H9 (cell line): ENCODE measurements around the gene AHNAK. TPM values are rescaled to one million over a fixed set of nuclear protein-coding genes. Genes with fewer than 3 reads are reported as not detected.

Experiments
- DNase-seq: peaks from one replicate; pipeline ENCODE4 v3.0.0-alpha.2; 2017
- H2AFZ ChIP-seq: one replicate; pipeline ENCODE4 v1.6.1; 2013; ENCODE audit warnings: mild to moderate bottlenecking, low read length, control low read depth, moderate library complexity
- H2AK5ac ChIP-seq: 2 replicates; pipeline ENCODE4 v1.6.1; 2013; ENCODE audit warnings: low read length, control low read depth, mixed read lengths; ENCODE audit not compliant: insufficient read length
- H2BK120ac ChIP-seq: one replicate; pipeline ENCODE4 v1.6.1; 2013; ENCODE audit warnings: low read depth, mild to moderate bottlenecking, low read length, control low read depth, inconsistent platforms; ENCODE audit not compliant: poor library complexity, severe bottlenecking
- H2BK12ac ChIP-seq: 2 replicates; pipeline ENCODE4 v1.6.1; 2013; ENCODE audit warnings: low read length, control low read depth, mixed read lengths, low read depth; ENCODE audit not compliant: insufficient read length
- H2BK15ac ChIP-seq: 2 replicates; pipeline ENCODE4 v1.6.1; 2013; ENCODE audit warnings: low read depth, low read length, control low read depth
- H2BK20ac ChIP-seq: one replicate; pipeline ENCODE4 v1.6.1; 2013; ENCODE audit warnings: low read depth, mild to moderate bottlenecking, low read length, control low read depth, inconsistent platforms; ENCODE audit not compliant: poor library complexity, severe bottlenecking
- H2BK5ac ChIP-seq: 2 replicates; pipeline ENCODE4 v1.6.1; 2013; ENCODE audit warnings: low read length, control low read depth, mixed read lengths; ENCODE audit not compliant: insufficient read length
- H3K14ac ChIP-seq: 2 replicates; pipeline ENCODE4 v1.6.1; 2013; ENCODE audit warnings: low read length, control low read depth; ENCODE audit not compliant: insufficient read depth
- H3K18ac ChIP-seq: 2 replicates; pipeline ENCODE4 v1.6.1; 2013; ENCODE audit warnings: low read depth, mild to moderate bottlenecking, mixed read lengths, low read length, control low read depth; ENCODE audit not compliant: insufficient read length
- H3K23ac ChIP-seq: 2 replicates; pipeline ENCODE4 v1.6.1; 2013; ENCODE audit warnings: low read length, control low read depth, mixed read lengths, low read depth; ENCODE audit not compliant: insufficient read length
- H3K23me2 ChIP-seq: 2 replicates; pipeline ENCODE4 v1.6.1; 2013; ENCODE audit warnings: low read depth, mild to moderate bottlenecking, mixed read lengths, low read length, control low read depth; ENCODE audit not compliant: insufficient read length, poor library complexity, severe bottlenecking
- H3K27ac ChIP-seq: 2 replicates; pipeline ENCODE4 v1.5.1; 2013; ENCODE audit warnings: low read length, control low read depth, mixed read lengths, low read depth; ENCODE audit not compliant: insufficient read length
- H3K27me3 ChIP-seq: 2 replicates; pipeline ENCODE4 v1.6.1; 2013; ENCODE audit warnings: low read length, control low read depth, inconsistent platforms; ENCODE audit not compliant: insufficient read depth
- H3K4ac ChIP-seq: 2 replicates; pipeline ENCODE4 v1.6.1; 2013; ENCODE audit warnings: low read depth, mild to moderate bottlenecking, control low read depth, inconsistent platforms, low read length, moderate library complexity
- H3K4me1 ChIP-seq: 2 replicates; pipeline ENCODE4 v1.6.1; 2013; ENCODE audit warnings: low read length, control low read depth, inconsistent platforms; ENCODE audit not compliant: insufficient read depth
- H3K4me2 ChIP-seq: 2 replicates; pipeline ENCODE4 v1.6.1; 2013; ENCODE audit warnings: low read length, control low read depth, mixed read lengths; ENCODE audit not compliant: insufficient read length, insufficient read depth
- H3K56ac ChIP-seq: 2 replicates; pipeline ENCODE4 v1.6.1; 2013; ENCODE audit warnings: low read depth, mild to moderate bottlenecking, mixed read lengths, low read length, control low read depth; ENCODE audit not compliant: insufficient read length
- H3K79me1 ChIP-seq: 2 replicates; pipeline ENCODE4 v1.6.1; 2013; ENCODE audit warnings: low read depth, mild to moderate bottlenecking, moderate library complexity, low read length, control low read depth, inconsistent platforms; ENCODE audit not compliant: insufficient read depth, poor library complexity, severe bottlenecking
- H3K79me2 ChIP-seq: 2 replicates; pipeline ENCODE4 v1.6.1; 2013; ENCODE audit warnings: low read length, control low read depth, inconsistent platforms; ENCODE audit not compliant: insufficient read depth
- H3K9ac ChIP-seq: 2 replicates; pipeline ENCODE4 v1.6.1; 2013; ENCODE audit warnings: low read length, control low read depth, mixed read lengths; ENCODE audit not compliant: insufficient read length; ENCODE audit errors: extremely low read depth
- H3K9me3 ChIP-seq: one replicate; pipeline ENCODE4 v1.6.1; 2013; ENCODE audit warnings: low read depth, low read length, inconsistent platforms; ENCODE audit not compliant: control insufficient read depth
- H3T11ph ChIP-seq: one replicate; pipeline ENCODE4 v1.6.1; 2013; ENCODE audit warnings: mild to moderate bottlenecking, low read length, control low read depth, inconsistent platforms
- H4K20me1 ChIP-seq: one replicate; pipeline ENCODE4 v1.6.1; 2013; ENCODE audit not compliant: control insufficient read depth, insufficient read length, insufficient read depth
- H4K5ac ChIP-seq: 2 replicates; pipeline ENCODE4 v1.6.1; 2013; ENCODE audit warnings: low read depth, mild to moderate bottlenecking, mixed read lengths, low read length, control low read depth; ENCODE audit not compliant: insufficient read length
- H4K8ac ChIP-seq: replicated peaks from 2 replicates; pipeline ENCODE4 v1.6.1; 2013; ENCODE audit warnings: low read length, control low read depth, mixed read lengths, low read depth; ENCODE audit not compliant: insufficient read length
- H4K91ac ChIP-seq: 2 replicates; pipeline ENCODE4 v1.6.1; 2013; ENCODE audit warnings: low read depth, mild to moderate bottlenecking, moderate library complexity, mixed read lengths, low read length, control low read depth; ENCODE audit not compliant: insufficient read length
- H3K27ac Mint-ChIP-seq, 3 experiments: 2 replicates in 2 of 3; 3 replicates in 1 of 3; pipeline ENCODE4 v1.8.0; 2020 to 2021; ENCODE audit warnings: mixed read lengths in 3 of 3, mild to moderate bottlenecking in 1 of 3, moderate library complexity in 1 of 3
- H3K27me3 Mint-ChIP-seq: 2 replicates; pipeline ENCODE4 v1.8.0; 2021; ENCODE audit warnings: low read depth, mild to moderate bottlenecking, moderate library complexity, mixed read lengths
- H3K36me3 Mint-ChIP-seq, 3 experiments: 2 replicates in 2 of 3; 3 replicates in 1 of 3; pipeline ENCODE4 v1.8.0; 2020 to 2021; ENCODE audit warnings: low read depth in 3 of 3, mixed read lengths in 3 of 3; ENCODE audit not compliant: insufficient read depth in 1 of 3
- H3K4me1 Mint-ChIP-seq, 2 experiments: 2 replicates each; pipeline ENCODE4 v1.8.0; 2020; ENCODE audit warnings: mixed read lengths in 2 of 2
- H3K4me3 Mint-ChIP-seq, 2 experiments: 2 replicates in 1 of 2; 3 replicates in 1 of 2; pipeline ENCODE4 v1.8.0; 2020 to 2021; ENCODE audit warnings: mild to moderate bottlenecking in 2 of 2, mixed read lengths in 2 of 2, moderate library complexity in 1 of 2
- H3K9me3 Mint-ChIP-seq, 2 experiments: 2 replicates in 1 of 2; 3 replicates in 1 of 2; pipeline ENCODE4 v1.8.0; 2020; ENCODE audit warnings: mild to moderate bottlenecking in 2 of 2, mixed read lengths in 2 of 2, moderate library complexity in 1 of 2
- CTCF ChIP-seq: fragments of 200-600 bp; sonication (generic); conservative IDR thresholded peaks from 3 replicates; pipeline ENCODE4 v1.8.0; 2021; ENCODE audit warnings: antibody characterized with exemption, mild to moderate bottlenecking
- WGBS: extraction: QIAGEN DNeasy Blood & Tissue Kit; methylation state at CpG from one replicate; pipeline ENCODE4 v1.1.7; 2013; ENCODE audit warnings: missing lambda C conversion rate, low lambda C conversion rate, mixed read lengths; ENCODE audit not compliant: insufficient read length; ENCODE audit errors: extremely low coverage; 5-methylcytosine and 5-hydroxymethylcytosine counted together
- total RNA-seq: library from RNA; stranded (reverse); gene quantifications from 2 replicates; pipeline ENCODE4 v1.2.1, GENCODE V29; 2021

Gene AHNAK
- total RNA-seq, 1 experiment from 2014 or later = 15.2 TPM

- no CpG with 5 or more reads among the region's 4 CpGs for WGBS
- Mint-ChIP-seq H3K27ac (no peak overlapping the region), H3K36me3 (no peaks in the 10 kb centered on the region), H3K9me3 (no peaks in the 10 kb centered on the region), H3K4me3 (no peak overlapping the region), H3K27me3 (peaks cover 19% of the 10 kb centered on the region), H3K4me1 (peaks cover 26 to 36% of the 10 kb centered on the region in 2 experiments)
- Histone ChIP-seq H2BK5ac (no peak overlapping the region), H4K91ac (no peak overlapping the region), H3K9ac (no peak overlapping the region), H4K5ac (no peak overlapping the region), H2AK5ac (no peak overlapping the region), H3K27me3 (no peaks in the 10 kb centered on the region), H3K79me2 (no peaks in the 10 kb centered on the region), H2BK20ac (no peak overlapping the region), H3K4me1 (no peaks in the 10 kb centered on the region; the same call in 1 of the 2 replicates), H3K4ac (no peak overlapping the region), H3K18ac (no peak overlapping the region), H4K8ac (no peak overlapping the region), H3K23me2 (no peaks in the 10 kb centered on the region), H3K23ac (no peak overlapping the region), H3K4me2 (no peak overlapping the region), H3K27ac (no peak overlapping the region), H3K14ac (no peak overlapping the region), H3K79me1 (no peaks in the 10 kb centered on the region), H2BK120ac (no peak overlapping the region), H3T11ph (no peak overlapping the region), H4K20me1 (no peaks in the 10 kb centered on the region), H2BK15ac (no peak overlapping the region), H2AFZ (no peak overlapping the region), H3K9me3 (no peaks in the 10 kb centered on the region), H3K56ac (no peak overlapping the region), H2BK12ac (no peak overlapping the region)
- DNase-seq = no peak
- TF ChIP-seq CTCF = no peak
These were observed 48.6 kb downstream of the AHNAK start for GRCh38 chr11:62498031-62498430.
